GM21390 (cell line): Measurements from ENCODE around the gene MYL4.
"Not testable (repeated sequence)": the region's sequence is repeated elsewhere in the genome, so short reads cannot be mapped to it uniquely, and the experiment has no call there.

Source experiments
- ATAC-seq: cut with Tn5 transposase; IDR thresholded peaks from one replicate; pipeline ENCODE4 v1.9.1; 2021; ENCODE audit not compliant: unreplicated experiment

Gene MYL4

DNA sequence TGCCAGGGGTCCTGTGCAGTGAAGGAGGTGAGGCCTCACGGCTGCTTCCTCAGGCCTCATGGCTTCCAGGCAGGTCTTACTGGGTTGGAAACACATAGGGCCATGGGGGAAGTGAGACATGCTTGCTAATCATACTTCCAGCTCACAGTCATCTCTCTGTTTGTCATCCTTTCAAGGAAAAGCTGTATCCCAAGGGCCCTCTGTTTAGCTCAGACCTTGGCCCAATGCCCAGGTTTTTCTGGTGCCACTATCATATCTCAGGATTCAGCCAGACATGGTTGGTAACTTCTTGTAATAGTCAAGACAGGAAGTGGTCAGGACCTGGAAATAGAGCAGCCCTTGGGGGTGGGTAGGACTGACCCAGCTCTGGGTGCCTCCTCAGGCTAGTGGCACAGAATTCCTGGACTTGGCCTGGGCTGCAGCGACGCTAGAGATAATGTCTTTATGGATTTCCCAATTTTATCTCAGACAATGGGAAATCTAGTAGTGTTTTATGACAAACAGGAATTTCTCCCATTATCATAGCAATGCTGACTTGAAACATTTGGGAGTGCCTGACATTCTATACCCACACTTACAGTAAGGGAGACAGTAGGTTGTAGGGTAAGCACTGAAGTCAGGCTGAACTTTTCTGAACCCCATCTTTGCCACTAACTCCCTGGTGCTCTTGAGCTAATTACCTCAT lies 31.0 kb downstream of the MYL4 start:
- no peak for ATAC-seq

GRCh38 chr17:47240806-47241205 lies 31.7 kb downstream of the MYL4 start:
- ATAC-seq: no peak

DNA sequence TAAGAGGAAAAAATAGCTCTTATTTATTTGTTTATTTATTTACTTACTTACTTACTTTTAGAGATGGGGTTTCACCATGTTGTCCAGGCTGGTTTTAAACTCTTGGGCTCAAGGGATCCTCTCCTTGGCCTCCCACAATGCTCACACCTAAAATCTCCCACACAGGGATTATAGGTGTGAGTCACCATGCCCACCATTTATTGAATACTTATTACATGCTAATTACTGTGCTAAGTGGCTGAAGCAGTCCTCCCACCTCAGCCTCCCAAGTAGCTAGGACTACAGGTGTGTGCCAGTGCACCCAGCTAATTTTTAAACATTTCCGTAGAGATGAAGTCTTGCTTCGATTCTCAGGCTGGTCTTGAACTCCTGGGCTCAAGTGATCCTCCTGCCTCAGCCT lies 33.5 kb downstream of the MYL4 start:
- ATAC-seq: no peak

DNA sequence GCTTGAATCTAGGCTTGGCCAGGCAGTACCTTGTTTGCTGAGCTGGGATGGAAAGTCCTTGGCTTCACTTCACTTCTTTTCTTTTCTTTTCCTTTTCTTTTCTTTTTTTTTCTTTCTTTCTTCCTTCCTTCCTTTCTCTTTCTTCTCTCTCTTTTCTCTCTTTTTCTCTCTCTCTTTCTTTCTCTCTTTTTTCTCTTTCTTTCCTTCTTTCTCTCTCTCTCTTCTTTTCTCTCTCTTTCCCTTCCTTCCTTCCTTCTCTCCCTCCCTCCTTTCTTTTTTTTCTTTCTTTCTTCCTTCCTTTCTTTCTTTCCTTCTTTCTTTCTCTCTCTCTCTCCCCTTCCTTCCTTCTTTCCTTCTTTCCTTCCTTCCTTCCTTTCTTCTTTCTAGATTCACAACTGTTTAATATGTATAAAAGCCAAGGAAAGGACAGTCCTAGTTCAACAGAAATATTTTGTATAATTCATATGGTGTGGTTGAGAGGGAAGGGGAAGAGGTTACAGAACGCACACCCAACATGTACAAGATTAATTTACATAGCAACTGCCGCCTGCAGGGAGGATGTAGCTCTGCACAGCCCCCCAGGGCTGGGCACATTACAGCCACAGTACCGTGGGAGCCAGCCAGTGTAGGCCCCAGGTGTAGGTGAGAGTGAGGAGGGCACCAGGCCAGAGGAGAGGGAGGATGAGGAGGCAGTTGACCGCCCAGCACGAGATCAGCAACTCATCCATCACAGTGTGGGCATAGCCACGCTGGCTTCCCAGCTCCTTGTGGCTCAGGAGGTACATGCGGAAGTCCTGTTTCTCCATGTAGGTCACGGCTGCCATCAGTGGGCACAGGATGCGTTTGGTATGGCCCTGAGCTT lies 34.8 kb downstream of the MYL4 start:
- ATAC-seq: no peak

DNA sequence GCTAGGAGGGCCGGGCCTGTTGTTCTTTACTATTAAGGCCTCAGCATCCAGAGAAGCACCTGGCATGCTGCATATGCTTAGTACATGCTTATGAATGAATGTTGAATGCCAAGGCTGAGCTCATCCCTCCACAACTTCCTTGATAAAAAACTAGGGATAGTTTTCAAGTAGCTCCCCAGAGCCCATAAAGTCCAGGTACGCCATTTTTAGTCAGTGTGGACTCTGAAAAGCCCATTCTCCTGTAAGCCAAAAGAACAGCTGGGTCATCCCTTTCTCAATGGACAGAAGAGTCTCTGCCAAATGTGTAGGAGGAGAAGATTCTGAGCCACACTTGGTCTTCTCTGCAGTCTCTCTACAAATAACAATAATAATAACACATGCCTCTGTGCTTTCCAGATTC lies 35.5 kb downstream of the MYL4 start:
- no peak for ATAC-seq

GRCh38 chr17:47246120-47246519 lies 37.0 kb downstream of the MYL4 start:
- no peak for ATAC-seq

DNA sequence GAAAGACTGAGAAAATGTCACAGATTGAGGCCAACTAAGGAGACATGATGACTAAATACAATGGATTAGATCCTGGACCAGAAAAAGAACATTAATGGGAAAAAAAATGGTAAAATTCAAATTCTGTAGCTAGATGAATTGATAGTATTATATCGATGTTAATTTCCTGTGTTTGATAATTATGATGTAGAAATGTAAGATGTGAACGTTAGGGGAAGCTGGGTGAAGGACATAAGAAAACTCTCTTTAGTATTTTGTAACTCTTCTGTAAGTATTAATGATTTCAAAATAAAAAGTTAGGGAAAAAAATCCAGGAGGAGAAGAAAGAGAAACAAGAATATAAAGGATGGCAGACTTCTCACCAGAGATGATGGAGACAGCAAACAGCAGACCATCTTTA lies 41.7 kb downstream of the MYL4 start:
- no peak for ATAC-seq

GRCh38 chr17:47251421-47251940 lies 42.3 kb downstream of the MYL4 start:
- no peak for ATAC-seq

DNA sequence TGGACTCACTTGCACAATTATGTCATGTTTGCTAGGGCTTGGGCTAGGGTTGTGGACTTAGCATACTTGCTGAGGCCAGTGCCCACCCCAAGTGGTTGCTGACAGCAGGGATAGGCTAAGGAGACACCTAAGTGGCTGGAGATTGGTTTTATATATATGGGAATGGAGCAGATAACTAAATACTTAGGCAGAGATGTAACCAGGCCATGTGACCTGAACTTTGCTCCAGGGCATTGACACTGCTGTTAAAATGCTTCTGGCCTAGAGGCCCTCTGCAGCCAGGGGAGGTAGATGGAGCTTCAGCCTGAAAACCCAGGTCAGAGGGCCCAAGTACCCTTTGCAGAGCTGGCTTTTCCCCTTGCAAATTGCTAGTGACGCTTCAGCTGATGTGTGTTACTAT lies 43.1 kb downstream of the MYL4 start:
- ATAC-seq: no peak

DNA sequence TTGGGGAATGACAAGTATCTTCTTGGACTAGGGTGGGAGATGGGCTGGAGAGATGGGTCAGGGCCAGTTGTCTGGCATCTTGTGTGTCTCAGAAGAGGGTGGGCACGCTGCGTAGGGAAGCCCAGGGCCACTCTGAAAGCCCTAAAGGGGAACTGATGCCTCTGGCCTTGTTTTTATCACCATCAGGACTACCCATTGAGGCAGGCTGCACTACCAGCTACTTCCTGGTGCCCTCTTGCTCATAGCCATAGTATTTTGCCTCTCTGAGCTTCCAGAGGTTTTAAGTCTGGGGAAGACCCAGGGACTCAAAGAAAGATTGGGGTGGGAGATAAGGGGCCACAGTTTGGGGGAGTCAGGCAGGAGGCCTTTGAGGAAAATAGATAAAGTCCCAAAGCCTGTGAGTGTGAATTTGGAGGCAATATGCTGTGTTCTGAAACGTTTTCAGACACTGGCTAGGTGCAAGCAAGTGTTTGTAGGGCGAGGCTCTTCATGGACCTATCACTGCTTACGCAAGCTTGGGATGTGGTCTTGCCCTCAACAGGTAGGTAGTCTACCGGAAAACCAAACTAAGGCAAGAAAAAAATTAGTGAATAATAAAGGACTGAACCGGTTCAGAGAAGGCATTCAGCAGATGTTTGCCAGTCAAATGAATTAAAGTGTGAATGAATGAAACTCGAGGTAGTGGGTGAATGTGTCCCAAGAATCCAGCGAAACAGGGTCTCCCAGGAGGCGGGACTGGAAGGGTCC lies 43.8 kb downstream of the MYL4 start:
- ATAC-seq: no peak

- ATAC-seq: peak; percentile 85
Measured at GRCh38 chr17:47253541-47254402, 44.6 kb downstream of the MYL4 start, which contains the start of gene ITGB3. TSS of gene ITGB3 (plus strand) at chr17:47253827. CDS start at chr17:47253862, 35 bp downstream.

DNA sequence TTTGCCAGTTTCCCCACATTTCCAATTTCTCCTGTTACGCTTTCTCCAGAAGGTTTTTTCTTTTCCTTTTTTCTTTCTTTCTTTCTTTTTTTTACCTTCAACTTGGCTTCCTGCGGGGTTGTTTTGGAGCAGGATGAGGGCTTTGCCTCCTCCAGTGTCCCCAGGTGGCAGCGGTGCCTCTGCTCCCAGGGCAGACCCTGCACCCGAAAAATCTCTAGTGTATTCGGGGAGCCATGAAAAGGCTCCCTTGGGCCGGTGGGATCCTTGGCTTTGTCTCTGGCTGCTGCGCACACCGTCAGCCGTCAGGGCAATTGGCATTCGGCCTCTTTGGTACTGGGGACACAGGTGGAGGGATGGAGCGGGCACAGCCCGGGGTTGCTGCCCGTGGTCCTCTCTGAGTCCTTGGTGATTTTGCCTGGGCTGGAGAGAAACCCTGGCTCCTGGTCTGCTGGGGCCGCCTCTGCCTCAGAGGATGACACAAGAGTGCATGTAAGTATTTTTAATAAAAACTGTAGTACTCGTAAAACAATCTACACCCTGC lies 45.3 kb downstream of the MYL4 start:
- ATAC-seq: peak; percentile 9

DNA sequence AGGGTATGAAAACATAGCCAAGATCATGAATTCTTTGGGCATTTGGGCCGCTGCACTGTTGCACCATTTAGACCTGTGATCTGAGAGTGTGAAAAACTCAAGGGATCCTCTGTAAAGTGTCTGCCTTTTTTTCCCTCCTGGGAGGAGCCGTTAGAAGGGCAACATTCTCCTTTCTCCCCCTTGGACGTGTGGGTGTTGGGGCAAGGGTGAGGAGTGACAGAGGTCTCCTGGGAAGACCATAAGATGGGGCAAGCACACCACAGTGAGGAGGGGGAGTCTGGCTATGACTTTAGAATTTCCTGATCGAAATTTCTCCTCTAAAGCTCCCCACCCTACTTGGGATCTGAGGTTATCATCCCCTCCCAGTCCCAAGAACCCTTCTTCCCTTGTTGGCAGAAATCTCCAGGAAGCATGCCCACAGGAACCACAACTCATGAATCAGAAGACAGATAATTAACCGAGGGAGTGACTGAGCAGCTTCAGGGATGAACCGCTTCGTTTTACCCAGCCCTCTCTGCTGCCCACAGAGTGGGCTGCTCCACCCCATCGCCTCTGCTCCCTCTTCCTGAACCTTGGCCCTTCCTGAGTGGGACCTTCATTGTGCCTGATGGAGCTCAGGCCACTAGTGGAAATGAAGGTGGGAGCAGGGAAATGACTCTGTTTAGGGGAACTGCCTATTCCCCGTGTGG lies 48.6 kb downstream of the MYL4 start:
- ATAC-seq: no peak

- ATAC-seq: no peak
Measured at GRCh38 chr17:47262586-47262985, 53.4 kb downstream of the MYL4 start.

- no peak for ATAC-seq
Measured at GRCh38 chr17:47264166-47264565, 55.0 kb downstream of the MYL4 start.

- ATAC-seq: no peak
Measured at GRCh38 chr17:47265983-47266541, 56.9 kb downstream of the MYL4 start.

- no peak for ATAC-seq
Measured at GRCh38 chr17:47266782-47267181, 57.6 kb downstream of the MYL4 start.

GRCh38 chr17:47267354-47267828 lies 58.2 kb downstream of the MYL4 start:
- ATAC-seq: no peak

DNA sequence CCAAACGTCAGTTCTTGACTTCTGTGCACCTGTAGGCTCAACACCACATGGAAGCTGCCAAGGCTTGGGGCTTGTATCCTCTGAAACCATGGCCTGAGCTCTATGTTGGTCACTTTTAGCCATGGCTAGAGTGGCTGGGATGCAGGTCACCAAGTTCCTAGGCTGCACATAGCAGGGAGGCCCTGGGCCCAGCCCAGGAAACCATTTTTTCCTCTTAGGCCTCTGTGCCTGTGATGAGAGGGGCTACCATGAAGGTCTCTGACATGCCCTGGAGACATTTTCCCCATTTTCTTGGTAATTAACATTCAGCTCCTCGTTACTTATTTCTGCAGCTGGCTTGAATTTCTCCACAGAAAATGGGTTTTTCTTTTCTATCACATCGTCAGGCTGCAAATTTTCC lies 59.8 kb downstream of the MYL4 start:
- not testable (repeated sequence) for ATAC-seq
